Mucosa of descending colon (tissue), 3 donors: ENCODE data around the gene IQGAP2. TPM values are rescaled to one million over a fixed set of nuclear protein-coding genes. Genes with fewer than 3 reads are reported as not detected.

Source experiments
- ATAC-seq: fragments of 200-7000 bp; cut with Tn5 transposase; one replicate; pipeline ENCODE4 v1.9.1; 2020; ENCODE audit warnings: mild to moderate bottlenecking, moderate library complexity
- DNase-seq, 3 donors: peaks; one replicate each; pipeline ENCODE4 v3.0.0-alpha.2; 2020
- H3K36me3 ChIP-seq: fragments of 200-600 bp; one replicate; pipeline ENCODE4 v1.8.0; 2021; ENCODE audit warnings: low read depth, mild to moderate bottlenecking
- H3K4me1 ChIP-seq: fragments of 200-600 bp; one replicate; pipeline ENCODE4 v1.8.0; 2021; ENCODE audit warnings: low read depth, mild to moderate bottlenecking
- H3K4me3 ChIP-seq: fragments of 200-600 bp; one replicate; pipeline ENCODE4 v1.8.0; 2021; ENCODE audit warnings: mild to moderate bottlenecking
- H3K9me3 ChIP-seq: fragments of 200-600 bp; one replicate; pipeline ENCODE4 v1.8.0; 2021; ENCODE audit warnings: mild to moderate bottlenecking
- intact Hi-C, 2 donors: fragments of 100-400 bp; cut with DNase I in 1 of 2; cut with micrococcal nuclease in 1 of 2; formaldehyde crosslinking; loops; one replicate each; pipeline versions ENCODE4 v1.11.0 to v1.11.1; 2022; cut with DNase I, micrococcal nuclease
- total RNA-seq, 3 donors: library from RNA; stranded (reverse); fragmentation: NEBNext Ultra II Directional in 2 of 3; extraction: Animal tissue kit (Norgen Biotek cat#: 25700) in 2 of 3; gene quantifications; one replicate each; pipeline versions ENCODE4 v1.2.1 to v1.2.4, GENCODE V29; 2021 to 2023
- TF ChIP-seq, protein P1 (sequence below): fragments of 200-600 bp; IDR thresholded peaks from one replicate; pipeline ENCODE4 v1.8.0; 2022; ENCODE audit warnings: antibody characterized with exemption, mild to moderate bottlenecking
- donor health status: DM: no; HTN: no; CAD: no; lungs with moderate emphysema.
- donor health status: DM: no; HTN: no; CAD: no.
- donor health status: DM: no; HTN: yes; CAD: no.

The IQGAP2 gene
- total RNA-seq, 3 donors from 2014 or later: 59.7 to 159 (median 84.8) TPM

DNA sequence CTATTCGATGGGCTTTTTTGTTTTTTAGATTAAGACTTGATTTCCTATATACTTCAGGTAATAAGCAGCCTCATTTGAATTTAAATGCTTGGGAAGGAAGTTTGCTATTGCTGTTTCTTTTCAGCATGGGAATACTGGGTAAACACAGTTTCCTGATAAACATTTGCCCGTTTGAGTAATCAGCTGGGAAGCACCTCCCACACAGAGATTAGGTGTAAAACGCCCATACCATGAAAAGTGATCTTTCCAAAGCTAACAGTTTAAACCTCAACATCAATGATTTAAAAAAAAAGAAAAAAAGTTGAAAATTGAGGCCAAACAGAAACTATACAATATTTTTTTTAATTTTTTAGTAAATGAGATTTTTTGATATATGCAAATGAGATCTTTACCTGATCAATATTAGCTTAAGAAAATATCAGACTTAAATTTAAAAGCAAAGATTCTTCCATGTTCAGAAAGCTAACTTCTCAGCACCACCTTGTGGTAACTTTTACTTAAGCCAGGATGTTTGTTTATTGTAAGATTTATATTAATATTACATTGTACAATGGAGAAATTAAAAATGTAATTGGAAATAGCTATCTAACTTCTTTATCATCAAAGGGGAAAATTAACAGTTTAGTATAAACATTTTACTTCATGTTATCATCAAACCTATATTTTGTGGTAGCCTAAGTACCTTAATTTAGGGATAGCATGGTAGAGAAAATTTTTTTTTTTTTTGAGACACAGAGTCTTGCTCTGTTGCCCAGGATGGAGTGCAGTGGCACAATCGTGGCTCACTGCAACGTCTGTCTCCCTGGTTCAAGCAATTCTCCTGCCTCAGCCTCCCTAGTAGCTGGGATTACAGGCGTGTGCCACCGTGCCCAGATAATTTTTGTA lies 180.3 kb downstream of the IQGAP2 start:
- intact Hi-C loops: no loop called here
- no peaks in the 10 kb centered on the region for H3K9me3 ChIP-seq
- peaks cover 15% of the 10 kb centered on the region for H3K4me1 ChIP-seq
- H3K4me3 ChIP-seq: no peak overlapping the region
- TF ChIP-seq, protein P1, sequence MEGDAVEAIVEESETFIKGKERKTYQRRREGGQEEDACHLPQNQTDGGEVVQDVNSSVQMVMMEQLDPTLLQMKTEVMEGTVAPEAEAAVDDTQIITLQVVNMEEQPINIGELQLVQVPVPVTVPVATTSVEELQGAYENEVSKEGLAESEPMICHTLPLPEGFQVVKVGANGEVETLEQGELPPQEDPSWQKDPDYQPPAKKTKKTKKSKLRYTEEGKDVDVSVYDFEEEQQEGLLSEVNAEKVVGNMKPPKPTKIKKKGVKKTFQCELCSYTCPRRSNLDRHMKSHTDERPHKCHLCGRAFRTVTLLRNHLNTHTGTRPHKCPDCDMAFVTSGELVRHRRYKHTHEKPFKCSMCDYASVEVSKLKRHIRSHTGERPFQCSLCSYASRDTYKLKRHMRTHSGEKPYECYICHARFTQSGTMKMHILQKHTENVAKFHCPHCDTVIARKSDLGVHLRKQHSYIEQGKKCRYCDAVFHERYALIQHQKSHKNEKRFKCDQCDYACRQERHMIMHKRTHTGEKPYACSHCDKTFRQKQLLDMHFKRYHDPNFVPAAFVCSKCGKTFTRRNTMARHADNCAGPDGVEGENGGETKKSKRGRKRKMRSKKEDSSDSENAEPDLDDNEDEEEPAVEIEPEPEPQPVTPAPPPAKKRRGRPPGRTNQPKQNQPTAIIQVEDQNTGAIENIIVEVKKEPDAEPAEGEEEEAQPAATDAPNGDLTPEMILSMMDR: no peak
- H3K36me3 ChIP-seq: no peaks in the 10 kb centered on the region
- ATAC-seq (peak; percentile 56), DNase-seq (no peak)

DNA sequence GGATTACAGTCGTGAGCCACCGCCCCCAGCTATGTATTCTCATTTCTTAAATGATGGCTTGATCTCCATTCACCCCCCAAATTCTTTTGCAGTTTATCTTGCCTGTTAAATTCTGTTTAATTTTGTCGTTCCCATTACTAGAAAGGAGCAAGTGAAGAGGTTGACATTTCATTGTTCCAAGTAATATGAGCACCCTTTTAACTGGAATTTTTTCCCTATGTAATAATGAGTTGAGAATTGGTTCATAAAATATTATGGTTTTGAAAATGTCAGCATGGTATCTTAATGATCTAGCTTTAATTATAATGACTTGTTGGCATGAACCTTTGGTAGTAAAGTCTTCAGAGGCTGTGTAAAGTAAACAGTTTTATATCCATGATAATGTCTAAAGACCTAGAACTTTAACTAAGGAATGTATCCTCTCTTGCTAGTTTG lies 182.7 kb downstream of the IQGAP2 start:
- TF ChIP-seq, protein P1: no peak
- no peaks in the 10 kb centered on the region for H3K36me3 ChIP-seq
- DNase-seq (no peak), ATAC-seq (peak; percentile 30)
- intact Hi-C loops: no loop called here
- peaks cover 15% of the 10 kb centered on the region for H3K4me1 ChIP-seq
- no peak overlapping the region for H3K4me3 ChIP-seq
- no peaks in the 10 kb centered on the region for H3K9me3 ChIP-seq

DNA sequence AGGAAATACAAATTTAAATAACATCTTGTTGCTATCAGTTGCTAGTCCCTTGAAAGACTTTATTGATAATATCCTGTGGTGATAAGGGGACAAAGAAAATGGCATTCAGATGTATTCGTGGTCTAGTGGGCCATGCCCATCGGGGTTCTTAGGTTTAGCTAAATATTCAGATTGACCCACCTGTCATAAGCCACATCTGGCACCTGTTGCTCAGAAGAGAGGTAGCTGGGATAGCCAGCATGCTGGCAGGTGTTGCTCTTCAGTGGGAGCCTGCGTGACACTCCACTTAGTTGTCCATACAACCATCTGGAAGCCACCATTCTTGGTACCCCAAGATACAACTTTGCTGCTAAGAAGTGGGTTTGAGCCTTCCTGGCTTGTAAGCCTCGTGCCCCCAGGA lies 183.4 kb downstream of the IQGAP2 start:
- H3K4me3 ChIP-seq: no peak overlapping the region
- no peaks in the 10 kb centered on the region for H3K36me3 ChIP-seq
- intact Hi-C loops: no loop called here
- DNase-seq (no peak), ATAC-seq (no peak)
- no peaks in the 10 kb centered on the region for H3K9me3 ChIP-seq
- peaks cover 15% of the 10 kb centered on the region for H3K4me1 ChIP-seq
- TF ChIP-seq, protein P1: no peak

DNA sequence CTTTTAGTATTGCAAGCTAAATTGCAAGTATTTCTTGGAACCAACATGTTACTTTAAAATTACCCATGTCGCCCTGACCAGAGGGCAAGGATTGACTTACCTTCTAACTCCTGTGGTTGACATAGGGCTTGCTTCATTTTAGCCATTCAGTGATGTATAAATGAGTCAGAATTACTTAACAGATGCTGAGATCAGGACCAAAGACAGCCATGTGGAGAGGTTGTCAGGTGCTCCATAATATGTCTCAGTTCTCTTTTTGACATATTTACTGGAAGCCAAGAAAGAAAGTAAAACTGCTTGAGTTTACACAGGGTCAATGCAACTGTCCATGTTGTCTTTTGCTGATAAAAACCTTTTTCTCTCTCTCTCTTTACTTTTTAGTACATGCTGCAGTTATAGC lies 186.9 kb downstream of the IQGAP2 start:
- intact Hi-C loops: no loop called here
- Histone ChIP-seq H3K4me1 (peaks cover 4% of the 10 kb centered on the region), H3K9me3 (no peaks in the 10 kb centered on the region), H3K4me3 (no peak overlapping the region), H3K36me3 (no peaks in the 10 kb centered on the region)
- DNase-seq: no peak
- TF ChIP-seq, protein P1: no peak
- no peak for ATAC-seq

DNA sequence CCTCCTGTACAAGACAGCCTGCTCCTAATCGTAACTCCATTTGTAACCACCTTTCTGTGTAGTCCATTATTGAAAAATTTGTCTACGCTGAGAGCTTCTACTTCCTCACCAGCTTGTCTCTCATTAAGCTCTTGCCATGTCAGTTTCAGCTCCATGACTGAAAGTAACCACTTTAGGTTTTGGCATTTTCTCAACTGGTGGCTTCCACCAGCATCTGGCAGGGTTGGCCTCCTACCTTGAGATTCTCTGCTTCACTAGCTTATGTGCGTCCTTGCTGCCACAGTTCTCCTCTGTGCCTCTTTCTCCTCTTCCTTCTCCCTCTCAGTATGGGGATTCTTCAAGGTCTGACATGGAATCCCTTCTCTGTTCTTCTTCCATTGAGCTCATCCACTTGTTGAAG lies 188.3 kb downstream of the IQGAP2 start:
- Histone ChIP-seq H3K9me3 (no peaks in the 10 kb centered on the region), H3K4me3 (no peak overlapping the region), H3K36me3 (no peaks in the 10 kb centered on the region), H3K4me1 (peaks cover 4% of the 10 kb centered on the region)
- ATAC-seq (no peak), DNase-seq (no peak)
- intact Hi-C loops: no loop called here
- TF ChIP-seq, protein P1: no peak
